HepG2 (cell line): Measurements from ENCODE around the gene EZH2. TPM values are rescaled to one million over a fixed set of nuclear protein-coding genes. Genes with fewer than 3 reads are reported as not detected.

ENCODE experiments used
- EHMT2 ChIP-seq: fragments of 200-600 bp; sonication (generic); IDR thresholded peaks from 2 replicates; pipeline ENCODE4 v1.7.0; 2017; ENCODE audit warnings: antibody characterized with exemption, low read depth, low read length, borderline replicate concordance
- HOXA7 ChIP-seq: sonication (generic); formaldehyde crosslinking; IDR thresholded peaks from 2 replicates; pipeline ENCODE4 v1.8.1; 2022; ENCODE audit warnings: mild to moderate bottlenecking, missing genetic modification reagents, moderate library complexity
- KMT2A ChIP-seq: sonication (generic); formaldehyde crosslinking; IDR thresholded peaks from 2 replicates; pipeline ENCODE4 v1.4.0; 2020; ENCODE audit warnings: missing genetic modification reagents
- KMT2B ChIP-seq: IDR thresholded peaks from 2 replicates; pipeline ENCODE4 v1.6.1; 2016; ENCODE audit warnings: missing genetic modification reagents, missing compliant biosample characterization
- NR3C1 ChIP-seq: sonication (generic); formaldehyde crosslinking; IDR thresholded peaks from 2 replicates; pipeline ENCODE4 v1.4.0; 2020; ENCODE audit warnings: missing genetic modification reagents
- NRL ChIP-seq: sonication (generic); formaldehyde crosslinking; IDR thresholded peaks from 2 replicates; pipeline ENCODE4 v1.5.0; 2020; ENCODE audit warnings: missing genetic modification reagents, mild to moderate bottlenecking, moderate library complexity, borderline replicate concordance
- SKI ChIP-seq: fragments of 450-650 bp; IDR thresholded peaks from one replicate; pipeline ENCODE4 v1.6.1; 2018; ENCODE audit warnings: mild to moderate bottlenecking; ENCODE audit not compliant: partially characterized antibody
- SMAD3 ChIP-seq: sonication (generic); formaldehyde crosslinking; IDR thresholded peaks from 2 replicates; pipeline ENCODE4 v1.4.0; 2020; ENCODE audit warnings: missing genetic modification reagents
- TCF12 ChIP-seq, 2 experiments: fragments of 450-650 bp in 1 of 2; sonication (generic) in 1 of 2; formaldehyde crosslinking in 1 of 2; IDR thresholded peaks; 2 replicates each; pipeline versions ENCODE4 v1.6.1 to v1.8.0; 2017 to 2022; ENCODE audit warnings: antibody characterized with exemption in 1 of 2, mild to moderate bottlenecking in 1 of 2, missing genetic modification reagents in 1 of 2, moderate library complexity in 1 of 2
- TMF1 ChIP-seq: sonication (generic); formaldehyde crosslinking; IDR thresholded peaks from 2 replicates; pipeline ENCODE4 v1.8.1; 2022; ENCODE audit warnings: low read depth, missing genetic modification reagents
- ZNF550 ChIP-seq: sonication (generic); formaldehyde crosslinking; IDR thresholded peaks from 2 replicates; pipeline ENCODE4 v1.4.0; 2020; ENCODE audit warnings: mild to moderate bottlenecking, missing genetic modification reagents, borderline replicate concordance
- ZNF713 ChIP-seq: sonication (generic); formaldehyde crosslinking; IDR thresholded peaks from 2 replicates; pipeline ENCODE4 v1.4.0; 2020; ENCODE audit warnings: mild to moderate bottlenecking, missing genetic modification reagents
- ZNF777 ChIP-seq: sonication (generic); formaldehyde crosslinking; IDR thresholded peaks from 2 replicates; pipeline ENCODE4 v1.4.0; 2020; ENCODE audit warnings: missing genetic modification reagents
- polyA plus RNA-seq, 8 experiments: library from polyadenylated mRNA; depleted of rRNA in 3 of 8; stranded (reverse) in 7 of 8; unstranded in 1 of 8; fragments of >200 nt; fragmentation: Illumina TruSeq in 4 of 8; extraction: Trizol in 4 of 8; gene quantifications; 2 replicates each; pipeline versions ENCODE4 v1.2.1 to v1.2.3, GENCODE V29; 2011 to 2016; ENCODE audit warnings: low read depth in 4 of 8, missing spikeins in 1 of 8, mixed read lengths in 1 of 8; ENCODE audit not compliant: insufficient read depth in 1 of 8
- total RNA-seq, 5 experiments: library from RNA; depleted of rRNA; stranded (reverse); fragments of >200 nt; fragmentation: Illumina TruSeq; extraction: Trizol; gene quantifications; 2 replicates each; pipeline ENCODE4 v1.2.3, GENCODE V29; 2016; ENCODE audit warnings: low read depth in 1 of 5
- TF ChIP-seq, protein P1 (sequence below): sonication (generic); formaldehyde crosslinking; IDR thresholded peaks from 2 replicates; pipeline ENCODE4 v1.4.0; 2020; ENCODE audit warnings: missing genetic modification reagents
- TF ChIP-seq, protein P2 (sequence below): sonication (generic); formaldehyde crosslinking; IDR thresholded peaks from 2 replicates; pipeline ENCODE4 v1.5.0; 2020; ENCODE audit warnings: missing genetic modification reagents, mild to moderate bottlenecking, borderline replicate concordance
- TF ChIP-seq, protein P3 (sequence below): sonication (generic); formaldehyde crosslinking; IDR thresholded peaks from 2 replicates; pipeline ENCODE4 v1.4.0; 2020; ENCODE audit warnings: mild to moderate bottlenecking, missing genetic modification reagents
- TF ChIP-seq, protein P4 (sequence below): sonication (generic); formaldehyde crosslinking; IDR thresholded peaks from 2 replicates; pipeline ENCODE4 v1.5.0; 2020; ENCODE audit warnings: mild to moderate bottlenecking, missing genetic modification reagents, borderline replicate concordance
- TF ChIP-seq, protein P5 (sequence below): sonication (generic); formaldehyde crosslinking; IDR thresholded peaks from 2 replicates; pipeline ENCODE4 v1.5.1; 2020; ENCODE audit warnings: missing genetic modification reagents, mild to moderate bottlenecking, borderline replicate concordance

Gene EZH2
- total and polyA plus RNA-seq, 2 of the 13 experiments (the other 11 are each of a cell fraction or from before 2014, with no cell fraction given), result 26.0 to 34.3 TPM

DNA sequence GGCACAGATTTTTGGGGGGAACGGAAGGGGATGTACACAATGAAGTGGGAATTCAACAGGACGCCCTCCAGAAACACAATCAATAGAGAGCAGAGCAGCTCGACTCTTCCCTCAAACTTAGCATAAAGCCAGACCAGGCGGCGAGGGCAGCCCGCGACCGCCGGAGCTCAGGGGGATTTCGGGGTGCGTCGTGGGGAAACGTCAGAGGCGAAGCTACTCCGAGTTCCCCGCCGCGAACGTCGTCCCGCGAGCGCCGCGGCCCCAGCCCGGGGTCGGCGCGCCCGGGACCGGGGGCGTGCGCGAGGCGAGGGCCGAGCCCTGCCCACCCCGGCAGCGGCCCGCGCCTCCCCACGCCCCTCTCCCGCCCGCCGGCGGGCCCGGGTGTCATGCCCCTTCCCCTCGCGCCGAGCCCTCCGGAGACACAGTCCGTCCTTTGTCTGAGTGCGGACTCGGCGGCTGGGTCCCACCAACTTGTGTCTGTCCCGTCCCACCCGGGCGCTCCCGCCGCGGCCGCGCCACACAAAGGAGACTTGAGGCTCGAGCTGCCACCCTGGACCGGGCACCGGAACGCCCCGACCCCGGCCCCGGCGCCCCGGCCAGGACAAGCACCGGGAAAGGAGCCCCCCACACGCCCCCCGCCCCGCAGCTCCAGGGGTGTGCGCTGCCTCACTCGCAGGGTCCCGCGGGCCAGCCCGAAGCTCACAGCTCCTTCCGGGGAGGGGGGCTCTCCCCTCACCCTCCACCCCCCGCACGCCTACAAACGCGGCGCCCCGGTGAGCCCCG lies 634 bp downstream of the EZH2 start (continued):
- TF ChIP-seq, protein P1, sequence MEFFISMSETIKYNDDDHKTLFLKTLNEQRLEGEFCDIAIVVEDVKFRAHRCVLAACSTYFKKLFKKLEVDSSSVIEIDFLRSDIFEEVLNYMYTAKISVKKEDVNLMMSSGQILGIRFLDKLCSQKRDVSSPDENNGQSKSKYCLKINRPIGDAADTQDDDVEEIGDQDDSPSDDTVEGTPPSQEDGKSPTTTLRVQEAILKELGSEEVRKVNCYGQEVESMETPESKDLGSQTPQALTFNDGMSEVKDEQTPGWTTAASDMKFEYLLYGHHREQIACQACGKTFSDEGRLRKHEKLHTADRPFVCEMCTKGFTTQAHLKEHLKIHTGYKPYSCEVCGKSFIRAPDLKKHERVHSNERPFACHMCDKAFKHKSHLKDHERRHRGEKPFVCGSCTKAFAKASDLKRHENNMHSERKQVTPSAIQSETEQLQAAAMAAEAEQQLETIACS (CRISPR knock-in tag), result peak; percentile 51; the same call in 1 of the 2 replicates
- no peak for TF ChIP-seq NRL (CRISPR knock-in tag)
- no peak for TF ChIP-seq ZNF550 (CRISPR knock-in tag)
- 0 out of 2 replicates have a peak, but pooled peaks have one; percentile 41 for TF ChIP-seq SMAD3 (CRISPR knock-in tag)
- TF ChIP-seq, protein P2, sequence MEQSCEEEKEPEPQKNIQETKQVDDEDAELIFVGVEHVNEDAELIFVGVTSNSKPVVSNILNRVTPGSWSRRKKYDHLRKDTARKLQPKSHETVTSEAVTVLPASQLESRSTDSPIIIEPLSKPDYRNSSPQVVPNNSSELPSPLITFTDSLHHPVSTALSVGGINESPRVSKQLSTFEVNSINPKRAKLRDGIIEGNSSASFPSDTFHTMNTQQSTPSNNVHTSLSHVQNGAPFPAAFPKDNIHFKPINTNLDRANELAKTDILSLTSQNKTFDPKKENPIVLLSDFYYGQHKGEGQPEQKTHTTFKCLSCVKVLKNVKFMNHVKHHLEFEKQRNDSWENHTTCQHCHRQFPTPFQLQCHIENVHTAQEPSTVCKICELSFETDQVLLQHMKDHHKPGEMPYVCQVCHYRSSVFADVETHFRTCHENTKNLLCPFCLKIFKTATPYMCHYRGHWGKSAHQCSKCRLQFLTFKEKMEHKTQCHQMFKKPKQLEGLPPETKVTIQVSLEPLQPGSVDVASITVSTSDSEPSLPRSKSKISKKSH (CRISPR knock-in tag), result no peak
- TF ChIP-seq KMT2A (CRISPR knock-in tag), result peak; percentile 70
- TF ChIP-seq EHMT2, result no peak
- peak; percentile 61; the same call in 1 of the 2 replicates for TF ChIP-seq KMT2B (CRISPR knock-in tag)
- TF ChIP-seq, protein P3, sequence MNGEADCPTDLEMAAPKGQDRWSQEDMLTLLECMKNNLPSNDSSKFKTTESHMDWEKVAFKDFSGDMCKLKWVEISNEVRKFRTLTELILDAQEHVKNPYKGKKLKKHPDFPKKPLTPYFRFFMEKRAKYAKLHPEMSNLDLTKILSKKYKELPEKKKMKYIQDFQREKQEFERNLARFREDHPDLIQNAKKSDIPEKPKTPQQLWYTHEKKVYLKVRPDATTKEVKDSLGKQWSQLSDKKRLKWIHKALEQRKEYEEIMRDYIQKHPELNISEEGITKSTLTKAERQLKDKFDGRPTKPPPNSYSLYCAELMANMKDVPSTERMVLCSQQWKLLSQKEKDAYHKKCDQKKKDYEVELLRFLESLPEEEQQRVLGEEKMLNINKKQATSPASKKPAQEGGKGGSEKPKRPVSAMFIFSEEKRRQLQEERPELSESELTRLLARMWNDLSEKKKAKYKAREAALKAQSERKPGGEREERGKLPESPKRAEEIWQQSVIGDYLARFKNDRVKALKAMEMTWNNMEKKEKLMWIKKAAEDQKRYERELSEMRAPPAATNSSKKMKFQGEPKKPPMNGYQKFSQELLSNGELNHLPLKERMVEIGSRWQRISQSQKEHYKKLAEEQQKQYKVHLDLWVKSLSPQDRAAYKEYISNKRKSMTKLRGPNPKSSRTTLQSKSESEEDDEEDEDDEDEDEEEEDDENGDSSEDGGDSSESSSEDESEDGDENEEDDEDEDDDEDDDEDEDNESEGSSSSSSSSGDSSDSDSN, result 0 out of 2 replicates have a peak, but pooled peaks have one; percentile 6
- TF ChIP-seq TMF1 (CRISPR knock-in tag), result no peak
- TF ChIP-seq, protein P4, sequence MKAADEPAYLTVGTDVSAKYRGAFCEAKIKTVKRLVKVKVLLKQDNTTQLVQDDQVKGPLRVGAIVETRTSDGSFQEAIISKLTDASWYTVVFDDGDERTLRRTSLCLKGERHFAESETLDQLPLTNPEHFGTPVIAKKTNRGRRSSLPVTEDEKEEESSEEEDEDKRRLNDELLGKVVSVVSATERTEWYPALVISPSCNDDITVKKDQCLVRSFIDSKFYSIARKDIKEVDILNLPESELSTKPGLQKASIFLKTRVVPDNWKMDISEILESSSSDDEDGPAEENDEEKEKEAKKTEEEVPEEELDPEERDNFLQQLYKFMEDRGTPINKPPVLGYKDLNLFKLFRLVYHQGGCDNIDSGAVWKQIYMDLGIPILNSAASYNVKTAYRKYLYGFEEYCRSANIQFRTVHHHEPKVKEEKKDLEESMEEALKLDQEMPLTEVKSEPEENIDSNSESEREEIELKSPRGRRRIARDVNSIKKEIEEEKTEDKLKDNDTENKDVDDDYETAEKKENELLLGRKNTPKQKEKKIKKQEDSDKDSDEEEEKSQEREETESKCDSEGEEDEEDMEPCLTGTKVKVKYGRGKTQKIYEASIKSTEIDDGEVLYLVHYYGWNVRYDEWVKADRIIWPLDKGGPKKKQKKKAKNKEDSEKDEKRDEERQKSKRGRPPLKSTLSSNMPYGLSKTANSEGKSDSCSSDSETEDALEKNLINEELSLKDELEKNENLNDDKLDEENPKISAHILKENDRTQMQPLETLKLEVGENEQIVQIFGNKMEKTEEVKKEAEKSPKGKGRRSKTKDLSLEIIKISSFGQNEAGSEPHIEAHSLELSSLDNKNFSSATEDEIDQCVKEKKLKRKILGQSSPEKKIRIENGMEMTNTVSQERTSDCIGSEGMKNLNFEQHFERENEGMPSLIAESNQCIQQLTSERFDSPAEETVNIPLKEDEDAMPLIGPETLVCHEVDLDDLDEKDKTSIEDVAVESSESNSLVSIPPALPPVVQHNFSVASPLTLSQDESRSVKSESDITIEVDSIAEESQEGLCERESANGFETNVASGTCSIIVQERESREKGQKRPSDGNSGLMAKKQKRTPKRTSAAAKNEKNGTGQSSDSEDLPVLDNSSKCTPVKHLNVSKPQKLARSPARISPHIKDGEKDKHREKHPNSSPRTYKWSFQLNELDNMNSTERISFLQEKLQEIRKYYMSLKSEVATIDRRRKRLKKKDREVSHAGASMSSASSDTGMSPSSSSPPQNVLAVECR, result peak; percentile 53; the same call in 1 of the 2 replicates
- TF ChIP-seq ZNF777 (CRISPR knock-in tag), result 0 out of 2 replicates have a peak, but pooled peaks have one; percentile 20
- no peak for TF ChIP-seq NR3C1
- no peak for TF ChIP-seq SKI
- TF ChIP-seq ZNF713 (CRISPR knock-in tag), result no peak
- TF ChIP-seq, protein P5, sequence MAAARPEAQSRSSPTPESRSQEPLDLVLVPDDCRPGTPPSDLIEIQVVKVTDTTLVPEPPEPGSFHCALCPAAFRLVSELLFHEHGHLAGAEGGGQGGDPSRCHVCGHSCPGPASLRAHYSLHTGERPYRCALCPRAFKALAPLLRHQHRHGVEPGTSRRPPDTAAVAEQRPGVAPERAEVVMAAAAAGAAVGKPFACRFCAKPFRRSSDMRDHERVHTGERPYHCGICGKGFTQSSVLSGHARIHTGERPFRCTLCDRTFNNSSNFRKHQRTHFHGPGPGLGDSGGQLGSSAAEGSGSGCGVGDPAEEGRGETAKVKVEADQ (CRISPR knock-in tag), result no peak
- TF ChIP-seq TCF12 (IDR thresholded peaks at IDR 0.05), result no peak
- TF ChIP-seq TCF12 (CRISPR knock-in tag; IDR thresholded peaks at IDR 0.05), result no peak
- TF ChIP-seq HOXA7 (CRISPR knock-in tag), result no peak
